ENCODE data around the gene PCYT1A. TPM values are rescaled to one million over a fixed set of nuclear protein-coding genes. Genes with fewer than 3 reads are reported as not detected.

PCYT1A gene
- total RNA-seq, 1 experiment from 2014 or later: 63.8 TPM

DNA sequence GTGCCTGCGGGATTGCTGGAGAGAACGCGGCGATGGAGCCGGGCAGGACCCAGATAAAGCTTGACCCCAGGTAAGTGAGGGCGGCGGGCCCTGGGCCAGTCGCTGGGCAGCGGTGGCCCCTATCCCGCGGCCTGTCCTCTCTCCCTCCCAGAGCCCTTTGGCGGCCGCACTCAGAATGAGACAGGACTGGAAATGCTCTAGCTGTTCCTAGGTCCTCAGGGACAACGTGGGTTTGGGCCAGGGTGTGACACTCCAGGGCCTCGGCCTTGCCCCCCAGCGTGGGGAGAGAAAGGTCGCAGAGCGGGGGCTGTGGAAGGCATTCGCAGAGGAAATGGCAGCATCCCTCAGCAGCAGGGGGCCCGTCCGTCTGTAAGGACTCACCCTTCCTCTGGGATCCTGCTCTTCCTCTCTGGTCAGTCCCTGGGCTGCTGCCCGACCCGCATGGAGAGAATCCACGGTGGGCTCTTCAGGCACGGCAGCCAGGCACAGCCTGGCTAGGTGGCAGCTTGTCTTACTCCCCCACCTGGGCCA is 70.8 kb downstream of the PCYT1A start:
- peak; percentile 3 for ATAC-seq
- Histone ChIP-seq H3K36me3 (ENCODE audit: low read depth, low read length) (no peaks in the 10 kb centered on the region), H3F3A (ENCODE audit: low read length, unreplicated experiment) (no peaks in the 10 kb centered on the region), H3K9ac (ENCODE audit: low read length) (peak overlapping the region; percentile 66), H3K27ac (ENCODE audit: low read length) (peak overlapping the region; percentile 43), H3K4me3 (ENCODE audit: low read length) (peak overlapping the region; percentile 76), H3K27me3 (ENCODE audit: low read length) (no peaks in the 10 kb centered on the region), H3K79me2 (ENCODE audit: low read length) (peaks cover 10% of the 10 kb centered on the region; the same call in 1 of the 2 replicates), H3K4me2 (ENCODE audit: low read length) (peak overlapping the region; percentile 97), H3K4me1 (ENCODE audit: insufficient read depth, low read length) (peaks cover 36% of the 10 kb centered on the region), H3K9me2 (replicated peaks; ENCODE audit: low read length) (no peaks in the 10 kb centered on the region), H2AFZ (ENCODE audit: low read length) (peak overlapping the region; percentile 74), H3K9me3 (ENCODE audit: low read length) (no peaks in the 10 kb centered on the region), H4K20me1 (ENCODE audit: low read length) (no peaks in the 10 kb centered on the region)
- TF ChIP-seq EZH2phosphoT487 (IDR thresholded peaks at IDR 0.05; ENCODE audit: borderline replicate concordance, low read length) (no peak), EZH2 (IDR thresholded peaks at IDR 0.05; ENCODE audit: low read length, unreplicated experiment) (no peak)
- TF ChIP-seq, protein P1, sequence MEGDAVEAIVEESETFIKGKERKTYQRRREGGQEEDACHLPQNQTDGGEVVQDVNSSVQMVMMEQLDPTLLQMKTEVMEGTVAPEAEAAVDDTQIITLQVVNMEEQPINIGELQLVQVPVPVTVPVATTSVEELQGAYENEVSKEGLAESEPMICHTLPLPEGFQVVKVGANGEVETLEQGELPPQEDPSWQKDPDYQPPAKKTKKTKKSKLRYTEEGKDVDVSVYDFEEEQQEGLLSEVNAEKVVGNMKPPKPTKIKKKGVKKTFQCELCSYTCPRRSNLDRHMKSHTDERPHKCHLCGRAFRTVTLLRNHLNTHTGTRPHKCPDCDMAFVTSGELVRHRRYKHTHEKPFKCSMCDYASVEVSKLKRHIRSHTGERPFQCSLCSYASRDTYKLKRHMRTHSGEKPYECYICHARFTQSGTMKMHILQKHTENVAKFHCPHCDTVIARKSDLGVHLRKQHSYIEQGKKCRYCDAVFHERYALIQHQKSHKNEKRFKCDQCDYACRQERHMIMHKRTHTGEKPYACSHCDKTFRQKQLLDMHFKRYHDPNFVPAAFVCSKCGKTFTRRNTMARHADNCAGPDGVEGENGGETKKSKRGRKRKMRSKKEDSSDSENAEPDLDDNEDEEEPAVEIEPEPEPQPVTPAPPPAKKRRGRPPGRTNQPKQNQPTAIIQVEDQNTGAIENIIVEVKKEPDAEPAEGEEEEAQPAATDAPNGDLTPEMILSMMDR (conservative IDR thresholded peaks at IDR 0.05; ENCODE audit: low read depth, low read length): no peak
- ChIA-PET POLR2A (ENCODE audit: unreplicated experiment) (no interaction called here), CTCF (no interaction called here)
- no peak for DNase-seq
- intact Hi-C loops (cut with micrococcal nuclease): no loop called here
- no TSS peak for BruUV-seq (replicated peaks)

DNA sequence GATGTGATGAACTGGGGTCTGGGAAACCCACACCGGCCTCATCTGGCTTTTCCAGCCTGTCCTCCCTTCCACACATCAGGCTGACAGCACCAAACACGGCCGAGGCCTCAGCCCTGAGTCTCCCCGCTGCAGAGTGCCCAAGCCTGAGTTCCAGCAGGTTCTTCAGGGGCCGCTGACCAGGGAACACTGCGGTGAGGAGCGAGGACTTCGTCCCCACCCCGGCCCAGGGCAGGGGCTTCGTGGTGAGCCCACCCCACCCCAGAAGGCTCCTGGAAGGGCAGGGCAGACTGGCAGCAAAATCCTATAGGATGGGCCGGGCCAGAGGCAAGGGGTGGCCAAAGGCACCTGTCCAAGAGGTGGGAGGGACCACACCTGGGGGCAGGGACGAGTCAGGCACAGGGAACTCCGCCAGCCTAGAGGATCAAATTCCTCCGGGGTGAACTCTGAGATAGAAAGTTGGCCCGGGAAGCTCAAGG is 71.4 kb downstream of the PCYT1A start, which contains the start of gene SLC51A:
SLC51A (plus strand) TSS at position 446 of the 476 bp plus-strand sequence. CDS start 179 bp downstream, outside the sequence.
- POLR2A ChIA-PET (ENCODE audit: unreplicated experiment): no interaction called here
- peaks cover 36% of the 10 kb centered on the region for H3K4me1 ChIP-seq (ENCODE audit: insufficient read depth, low read length)
- CTCF ChIA-PET: no interaction called here
- peak within 1 kb of the TSS; percentile 66 for H3K9ac ChIP-seq (ENCODE audit: low read length)
- H3K27ac ChIP-seq (ENCODE audit: low read length): peak within 1 kb of the TSS; percentile 73
- H3K79me2 ChIP-seq (ENCODE audit: low read length): peaks cover 10% of the 10 kb centered on the region; the same call in 1 of the 2 replicates
- H3K4me2 ChIP-seq (ENCODE audit: low read length): peak within 1 kb of the TSS; percentile 97
- TF ChIP-seq EZH2 (IDR thresholded peaks at IDR 0.05; ENCODE audit: low read length, unreplicated experiment) (no peak), EZH2phosphoT487 (IDR thresholded peaks at IDR 0.05; ENCODE audit: borderline replicate concordance, low read length) (no peak)
- no peaks in the 10 kb centered on the region for H3K9me3 ChIP-seq (ENCODE audit: low read length)
- H4K20me1 ChIP-seq (ENCODE audit: low read length): no peaks in the 10 kb centered on the region
- ATAC-seq (peak; percentile 65), DNase-seq (peak; percentile 83)
- no peaks in the 10 kb centered on the region for H3K9me2 ChIP-seq (replicated peaks; ENCODE audit: low read length)
- intact Hi-C loops (cut with micrococcal nuclease): no loop called here
- peak within 1 kb of the TSS; percentile 74 for H2AFZ ChIP-seq (ENCODE audit: low read length)
- H3K36me3 ChIP-seq (ENCODE audit: low read depth, low read length): no peaks in the 10 kb centered on the region
- H3F3A ChIP-seq (ENCODE audit: low read length, unreplicated experiment): no peaks in the 10 kb centered on the region
- no TSS peak for BruUV-seq (replicated peaks)
- peak within 1 kb of the TSS; percentile 76 for H3K4me3 ChIP-seq (ENCODE audit: low read length)
- no peaks in the 10 kb centered on the region for H3K27me3 ChIP-seq (ENCODE audit: low read length)

DNA sequence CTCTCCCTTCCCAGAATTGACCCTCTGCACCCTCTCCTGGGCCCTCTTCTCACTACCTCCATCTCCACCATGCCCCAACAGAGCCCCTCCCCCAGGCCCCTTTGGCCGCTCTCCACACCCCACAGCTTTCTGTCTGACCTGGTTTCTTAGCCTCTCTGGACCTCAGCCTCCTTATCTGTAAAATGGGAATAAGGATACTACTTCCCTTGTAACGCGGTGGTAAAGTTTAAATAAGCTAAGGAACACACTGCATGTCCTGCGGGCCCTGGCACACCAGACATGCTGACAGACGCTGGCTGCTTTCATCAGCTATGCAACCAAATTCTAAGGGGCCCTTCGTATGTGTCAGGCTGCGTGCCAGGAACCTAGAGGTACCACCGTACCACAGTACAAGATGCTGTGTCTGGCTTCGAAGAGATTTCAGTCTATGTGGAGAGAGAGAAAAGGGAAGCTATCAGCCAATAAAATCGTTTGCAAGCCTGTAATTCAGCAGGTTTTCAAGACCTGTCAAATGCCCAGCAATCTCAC is 72.0 kb downstream of the PCYT1A start:
- Histone ChIP-seq H2AFZ (ENCODE audit: low read length) (peak overlapping the region; percentile 67), H3K9me3 (ENCODE audit: low read length) (no peaks in the 10 kb centered on the region), H3K36me3 (ENCODE audit: low read depth, low read length) (no peaks in the 10 kb centered on the region), H3F3A (ENCODE audit: low read length, unreplicated experiment) (no peaks in the 10 kb centered on the region), H3K79me2 (ENCODE audit: low read length) (peaks cover 10% of the 10 kb centered on the region; the same call in 1 of the 2 replicates), H3K4me3 (ENCODE audit: low read length) (no peak overlapping the region; the same call in 1 of the 2 replicates), H3K9me2 (replicated peaks; ENCODE audit: low read length) (no peaks in the 10 kb centered on the region), H3K9ac (ENCODE audit: low read length) (no peak overlapping the region), H3K4me1 (ENCODE audit: insufficient read depth, low read length) (peaks cover 36% of the 10 kb centered on the region), H3K27ac (ENCODE audit: low read length) (0 out of 2 replicates have a peak overlapping the region, but pooled peaks have one; percentile 18), H3K27me3 (ENCODE audit: low read length) (no peaks in the 10 kb centered on the region), H4K20me1 (ENCODE audit: low read length) (no peaks in the 10 kb centered on the region), H3K4me2 (ENCODE audit: low read length) (peak overlapping the region; percentile 97; the same call in 1 of the 2 replicates)
- no peak for TF ChIP-seq EZH2phosphoT487 (IDR thresholded peaks at IDR 0.05; ENCODE audit: borderline replicate concordance, low read length)
- no peak for TF ChIP-seq EZH2 (IDR thresholded peaks at IDR 0.05; ENCODE audit: low read length, unreplicated experiment)
- TF ChIP-seq, protein P1 (conservative IDR thresholded peaks at IDR 0.05; ENCODE audit: low read depth, low read length): no peak
- ATAC-seq: no peak; the same call in 1 of the 2 replicates
- ChIA-PET POLR2A (ENCODE audit: unreplicated experiment) (no interaction called here), CTCF (no interaction called here)
- no TSS peak for BruUV-seq (replicated peaks)
- DNase-seq: no peak
- intact Hi-C loops (cut with micrococcal nuclease): no loop called here
